Measurements from ENCODE around the gene SLC35F1. TPM values are rescaled to one million over a fixed set of nuclear protein-coding genes. Genes with fewer than 3 reads are reported as not detected.

Gene SLC35F1
- total and polyA plus RNA-seq, 10 of the 15 experiments (the other 5 are each of a cell fraction or from before 2014, with no cell fraction given), result 0.01 TPM; not detected in 9

GRCh38 chr6:118101220-118101619, 194.2 kb downstream of the SLC35F1 start:
- Histone ChIP-seq H3K9me3 (replicated peaks; ENCODE audit: control insufficient read depth, insufficient read depth, low read length) (no peaks in the 10 kb centered on the region), H2AFZ (ENCODE audit: control insufficient read depth, low read depth, low read length) (no peak overlapping the region), H4K20me1 (ENCODE audit: control insufficient read depth, insufficient read depth) (no peaks in the 10 kb centered on the region), H3K27me3 (replicated peaks in 1 of 2; ENCODE audit: control insufficient read depth in 2 of 2, insufficient read depth in 2 of 2, low read length in 1 of 2) (no peaks in the 10 kb centered on the region), H3K9ac (ENCODE audit: control insufficient read depth, insufficient read depth, low read length) (no peak overlapping the region), H3K79me2 (ENCODE audit: control insufficient read depth, insufficient read depth, low read length) (no peaks in the 10 kb centered on the region), H3K4me2 (ENCODE audit: control insufficient read depth, insufficient read depth) (no peak overlapping the region), H3K4me3 (no peak overlapping the region), H3K27ac (ENCODE audit: control insufficient read depth, insufficient read depth) (no peak overlapping the region), H3K4me1 (ENCODE audit: control insufficient read depth, insufficient read depth, low read length) (no peaks in the 10 kb centered on the region), H3K36me3 (ENCODE audit: control insufficient read depth in 2 of 2, insufficient read depth in 2 of 2, low read length in 1 of 2) (no peaks in the 10 kb centered on the region)
- ChIA-PET SMC1A (ENCODE audit: uncharacterized antibody, unreplicated experiment) (no interaction called here), RAD21 (ENCODE audit: unreplicated experiment) (no interaction called here), POLR2A (no interaction called here), CTCF (interaction anchor here (1.1 kb wide), 1 partner anchor 13 kb away, joined by 3 read pairs; no protein-coding TSS in a partner anchor)
- no peak for FAIRE-seq
- BruUV-seq (replicated peaks), result no TSS peak
- no peak for TF ChIP-seq RELA (IDR thresholded peaks at IDR 0.05; ENCODE audit: borderline replicate concordance, partially characterized antibody)
- TF ChIP-seq ATF7 (IDR thresholded peaks at IDR 0.05; ENCODE audit: low read depth), result no peak
- TF ChIP-seq TBL1XR1 (IDR thresholded peaks at IDR 0.05; ENCODE audit: low read depth, low read length), result no peak
- TF ChIP-seq, protein P1, sequence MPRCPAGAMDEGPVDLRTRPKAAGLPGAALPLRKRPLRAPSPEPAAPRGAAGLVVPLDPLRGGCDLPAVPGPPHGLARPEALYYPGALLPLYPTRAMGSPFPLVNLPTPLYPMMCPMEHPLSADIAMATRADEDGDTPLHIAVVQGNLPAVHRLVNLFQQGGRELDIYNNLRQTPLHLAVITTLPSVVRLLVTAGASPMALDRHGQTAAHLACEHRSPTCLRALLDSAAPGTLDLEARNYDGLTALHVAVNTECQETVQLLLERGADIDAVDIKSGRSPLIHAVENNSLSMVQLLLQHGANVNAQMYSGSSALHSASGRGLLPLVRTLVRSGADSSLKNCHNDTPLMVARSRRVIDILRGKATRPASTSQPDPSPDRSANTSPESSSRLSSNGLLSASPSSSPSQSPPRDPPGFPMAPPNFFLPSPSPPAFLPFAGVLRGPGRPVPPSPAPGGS (IDR thresholded peaks at IDR 0.05; ENCODE audit: borderline replicate concordance, insufficient read depth, low read depth, low read length, poor library complexity, severe bottlenecking), result no peak
- no peak for TF ChIP-seq DPF2 (IDR thresholded peaks at IDR 0.05)
- no peak for TF ChIP-seq MAX (IDR thresholded peaks at IDR 0.05; ENCODE audit: low read depth, low read length)
- TF ChIP-seq ETV6 (conservative IDR thresholded peaks at IDR 0.05 in 1 of 2, IDR thresholded peaks at IDR 0.05 in 1 of 2; ENCODE audit: borderline replicate concordance in 1 of 2, low read depth in 1 of 2), result no peak
- TF ChIP-seq, protein P2, sequence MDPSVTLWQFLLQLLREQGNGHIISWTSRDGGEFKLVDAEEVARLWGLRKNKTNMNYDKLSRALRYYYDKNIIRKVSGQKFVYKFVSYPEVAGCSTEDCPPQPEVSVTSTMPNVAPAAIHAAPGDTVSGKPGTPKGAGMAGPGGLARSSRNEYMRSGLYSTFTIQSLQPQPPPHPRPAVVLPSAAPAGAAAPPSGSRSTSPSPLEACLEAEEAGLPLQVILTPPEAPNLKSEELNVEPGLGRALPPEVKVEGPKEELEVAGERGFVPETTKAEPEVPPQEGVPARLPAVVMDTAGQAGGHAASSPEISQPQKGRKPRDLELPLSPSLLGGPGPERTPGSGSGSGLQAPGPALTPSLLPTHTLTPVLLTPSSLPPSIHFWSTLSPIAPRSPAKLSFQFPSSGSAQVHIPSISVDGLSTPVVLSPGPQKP (IDR thresholded peaks at IDR 0.05; ENCODE audit: low read depth, low read length), result no peak
- no peak for TF ChIP-seq NFXL1 (IDR thresholded peaks at IDR 0.05; ENCODE audit: borderline replicate concordance)
- no peak for TF ChIP-seq IKZF1 (conservative IDR thresholded peaks at IDR 0.05)
- ATAC-seq, result no peak
- in situ Hi-C loops (cut with MboI) (no loop called here), intact Hi-C loops (cut with micrococcal nuclease; ENCODE audit: unreplicated experiment) (no loop called here)
- DNase-seq (ENCODE audit: low read depth, low spot score), result no peak
- 0% methylated on average over 1 of the region's 1 CpG for WGBS (ENCODE audit: insufficient coverage, insufficient replicate concordance, low lambda C conversion rate, missing lambda C conversion rate)
